22Rv1 (cell line): Measurements from ENCODE around the gene CD58.

Source experiments
- H3K27ac ChIP-seq: fragments of 450-650 bp; 2 replicates; pipeline ENCODE4 v1.5.1; 2017
- CTCF ChIP-seq: fragments of 450-650 bp; IDR thresholded peaks from 2 replicates; pipeline ENCODE4 v1.5.1; 2017; ENCODE audit warnings: mild to moderate bottlenecking
- ZFX ChIP-seq: fragments of 450-650 bp; IDR thresholded peaks from 2 replicates; pipeline ENCODE4 v1.6.1; 2017; ENCODE audit warnings: antibody characterized with exemption, borderline replicate concordance

CD58 gene

GRCh38 chr1:116556289-116557006 is 14.4 kb downstream of the CD58 start:
- no peak for TF ChIP-seq CTCF
- no peak for TF ChIP-seq ZFX
- no peak overlapping the region for H3K27ac ChIP-seq

- H3K27ac ChIP-seq, result no peak overlapping the region
- TF ChIP-seq ZFX (no peak), CTCF (no peak)
Observed at GRCh38 chr1:116554924-116555323, 15.9 kb downstream of the CD58 start.

- H3K27ac ChIP-seq, result no peak overlapping the region
- TF ChIP-seq CTCF, result no peak
- TF ChIP-seq ZFX, result no peak
Observed at GRCh38 chr1:116553386-116554115, 17.3 kb downstream of the CD58 start.

GRCh38 chr1:116546354-116546977 is 24.4 kb downstream of the CD58 start:
- TF ChIP-seq CTCF (no peak), ZFX (no peak)
- no peak overlapping the region for H3K27ac ChIP-seq

GRCh38 chr1:116545359-116545705 is 25.5 kb downstream of the CD58 start:
- H3K27ac ChIP-seq, result no peak overlapping the region
- TF ChIP-seq CTCF (no peak), ZFX (no peak)

- TF ChIP-seq ZFX (no peak), CTCF (no peak)
- no peak overlapping the region for H3K27ac ChIP-seq
Observed at GRCh38 chr1:116544588-116545358, 26.1 kb downstream of the CD58 start.

- no peak overlapping the region for H3K27ac ChIP-seq
- TF ChIP-seq ZFX (no peak), CTCF (no peak)
Observed at GRCh38 chr1:116540088-116540487, 30.7 kb downstream of the CD58 start.
